Measurements from ENCODE around the gene ZDHHC22. TPM values are rescaled to one million over a fixed set of nuclear protein-coding genes. Genes with fewer than 3 reads are reported as not detected.

Gene ZDHHC22, protein sequence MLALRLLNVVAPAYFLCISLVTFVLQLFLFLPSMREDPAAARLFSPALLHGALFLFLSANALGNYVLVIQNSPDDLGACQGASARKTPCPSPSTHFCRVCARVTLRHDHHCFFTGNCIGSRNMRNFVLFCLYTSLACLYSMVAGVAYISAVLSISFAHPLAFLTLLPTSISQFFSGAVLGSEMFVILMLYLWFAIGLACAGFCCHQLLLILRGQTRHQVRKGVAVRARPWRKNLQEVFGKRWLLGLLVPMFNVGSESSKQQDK
- not detected for total RNA-seq

DNA sequence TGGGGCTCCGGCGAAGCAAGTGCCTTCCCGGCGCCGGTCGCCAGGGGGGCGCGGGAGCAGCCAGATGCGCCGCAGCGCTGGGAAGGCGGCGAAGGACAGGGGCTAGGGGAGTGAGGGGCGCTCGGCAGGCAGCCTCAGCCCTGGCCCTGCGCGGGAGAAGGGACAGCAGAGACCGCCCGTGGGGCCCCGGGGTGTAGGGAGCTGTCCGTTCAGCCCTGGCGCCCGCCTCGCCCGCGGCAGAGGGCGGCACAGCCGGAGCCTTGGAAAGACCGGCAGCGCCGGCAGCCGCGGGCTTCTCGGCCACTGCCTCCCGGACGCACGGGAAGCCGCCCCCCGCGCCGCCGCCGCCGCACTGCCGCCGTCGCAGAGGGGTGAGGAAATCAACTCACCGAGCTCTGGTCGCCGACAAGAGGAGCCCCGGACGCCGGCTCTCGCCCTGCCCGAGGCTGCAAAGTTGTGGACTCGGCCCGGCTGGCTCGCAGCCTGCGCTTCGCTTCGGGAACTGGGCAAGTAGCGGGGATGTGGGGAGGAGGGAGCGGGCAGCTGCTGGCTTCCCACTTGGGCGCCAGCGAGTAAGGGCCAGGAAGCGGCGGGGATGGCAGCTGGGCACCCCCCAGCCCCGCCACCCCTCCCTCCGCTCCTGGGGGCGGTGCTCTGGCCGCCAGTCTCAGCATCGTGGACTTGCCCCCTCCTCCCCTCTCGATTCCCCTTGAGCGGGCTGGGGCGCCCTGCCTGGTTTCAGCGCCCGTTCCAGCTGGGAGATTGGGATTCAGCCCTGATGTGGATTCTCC, at the start of gene ZDHHC22:
Gene ZDHHC22 (minus strand): TSS at position 578 of the 791 bp plus-strand sequence. CDS start 2,053 bp downstream, outside the sequence.

DNA sequence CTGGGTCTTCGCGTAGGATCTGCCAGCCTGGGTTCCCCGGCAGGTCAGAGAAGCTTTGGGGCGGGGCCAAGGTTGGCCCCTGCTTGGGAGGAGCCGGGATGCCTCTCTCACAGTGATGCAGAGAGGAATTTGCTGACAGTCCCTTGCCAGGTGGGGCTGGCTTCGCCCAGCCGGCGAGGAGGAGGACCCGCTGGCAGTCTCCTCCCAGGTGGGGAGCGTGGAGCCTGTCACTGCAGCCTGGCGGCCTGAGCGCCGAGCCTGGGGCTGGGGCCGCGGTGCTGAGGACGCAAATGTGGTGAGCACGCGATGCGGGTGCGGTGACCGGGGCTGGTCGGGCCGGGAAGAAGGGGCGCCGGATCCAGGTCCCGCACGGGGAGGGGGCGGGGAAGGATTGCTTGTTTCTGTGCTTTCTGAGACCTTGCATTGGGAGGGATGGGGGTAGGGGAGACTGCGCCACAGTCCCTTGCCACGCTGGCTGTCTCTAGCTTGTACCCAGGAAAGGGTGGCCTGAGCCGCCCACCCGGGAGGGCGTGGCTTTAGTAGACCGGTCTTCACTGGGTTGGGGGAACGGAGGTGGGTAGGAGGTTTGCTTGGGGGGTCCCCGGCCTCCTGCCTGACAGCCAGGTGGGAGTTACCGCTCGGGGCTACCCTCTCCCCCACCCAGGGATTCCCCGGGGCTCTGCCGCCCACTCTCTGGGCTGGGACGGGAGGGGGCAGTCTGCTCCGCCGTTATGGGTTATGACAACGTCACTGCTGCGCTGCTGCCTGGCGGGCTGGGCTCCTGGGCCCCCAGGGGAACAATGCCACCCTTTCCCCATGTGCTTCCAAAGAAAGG, 40.2 kb upstream of the ZDHHC22 start, which contains the start of gene TMEM63C:
Gene TMEM63C (plus strand): TSS at position 196 of the 835 bp plus-strand sequence. CDS start 37,016 bp downstream, outside the sequence.

DNA sequence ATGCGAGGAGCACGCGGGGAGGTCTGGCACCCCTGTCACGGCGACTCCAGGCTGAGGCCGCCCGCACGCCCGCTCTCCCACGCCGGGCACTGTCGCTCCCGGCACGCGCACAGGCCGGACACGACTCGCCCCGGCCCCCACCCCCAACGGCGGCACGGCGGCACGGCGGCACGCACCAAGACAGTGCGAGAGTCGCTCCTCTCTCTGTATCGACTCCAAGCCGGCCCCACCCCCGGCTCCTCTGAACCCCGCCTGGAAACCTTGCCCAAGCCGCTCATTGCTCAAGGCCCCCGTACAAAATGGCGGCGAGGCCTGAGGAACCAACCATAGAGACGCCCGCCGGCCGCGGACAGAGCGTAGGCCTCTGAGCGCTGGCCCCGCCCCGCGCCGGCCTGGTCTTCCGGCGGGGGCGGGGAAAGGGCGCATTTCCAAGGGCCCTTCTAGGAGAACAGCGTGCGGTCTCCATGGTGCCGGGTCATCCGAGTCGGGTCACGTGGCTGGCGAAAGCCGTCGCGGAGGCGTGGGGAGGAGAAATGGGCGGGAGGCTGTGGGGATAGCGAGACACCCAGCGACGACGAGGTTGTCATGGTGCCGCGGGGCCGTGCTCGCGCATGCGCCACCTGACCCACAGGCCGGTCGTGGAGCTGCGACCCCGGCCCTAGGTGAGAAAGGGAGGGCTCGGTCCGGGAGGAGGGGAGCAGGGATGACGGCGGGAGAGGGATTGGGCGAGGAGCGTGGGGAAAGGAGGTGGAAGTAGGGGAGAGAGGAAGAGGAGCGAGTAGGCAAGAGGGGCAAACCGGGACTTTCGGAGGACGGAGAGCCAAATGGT, 43.7 kb downstream of the ZDHHC22 start, which contains the start of gene CIPC:
Gene CIPC (plus strand): TSS at position 559 of the 829 bp plus-strand sequence. CDS start 7,451 bp downstream, outside the sequence.

Other genes with a start within 250 kb of the ZDHHC22 start
- 10 to 100 TPM; 35.4 to 36.7 TPM for gene IRF2BPL, start 113.1 kb downstream of the ZDHHC22 start, total RNA-seq
- gene CIPC, start 43.5 kb downstream of the ZDHHC22 start, total RNA-seq: 10 to 100 TPM; 12.3 to 14.3 TPM
- under 1 TPM; 0.10 to 0.17 TPM for gene TMEM63C, start 40.0 kb upstream of the ZDHHC22 start, total RNA-seq
- not detected for gene NGB, start 129.4 kb upstream of the ZDHHC22 start, total RNA-seq
- gene POMT2, start 179.1 kb upstream of the ZDHHC22 start, total RNA-seq: 10 to 100 TPM in 1 of 2 experiments, 1 to 10 TPM in 1; 9.1 to 13.1 TPM
- gene GSTZ1, start 179.2 kb upstream of the ZDHHC22 start, total RNA-seq: 10 to 100 TPM; 15.2 to 19.7 TPM
- gene TMED8, start 235.3 kb upstream of the ZDHHC22 start, total RNA-seq: 10 to 100 TPM; 11.7 to 12.2 TPM
- under 1 TPM; 0.23 to 0.26 TPM for gene SAMD15, start 235.6 kb upstream of the ZDHHC22 start, total RNA-seq

Measured in activated naive CD4-positive, alpha-beta T cell treated with anti-CD3 and anti-CD28 coated beads, Interleukin-2, amount 10 ng/mL, durations not matched to agents 5 hours and 36 hours (primary cell).